ENCODE data around the gene ADCK2. TPM values are rescaled to one million over a fixed set of nuclear protein-coding genes. Genes with fewer than 3 reads are reported as not detected.
"Not testable (repeated sequence)": the region's sequence is repeated elsewhere in the genome, so short reads cannot be mapped to it uniquely, and the experiment has no call there.

ADCK2 gene, protein sequence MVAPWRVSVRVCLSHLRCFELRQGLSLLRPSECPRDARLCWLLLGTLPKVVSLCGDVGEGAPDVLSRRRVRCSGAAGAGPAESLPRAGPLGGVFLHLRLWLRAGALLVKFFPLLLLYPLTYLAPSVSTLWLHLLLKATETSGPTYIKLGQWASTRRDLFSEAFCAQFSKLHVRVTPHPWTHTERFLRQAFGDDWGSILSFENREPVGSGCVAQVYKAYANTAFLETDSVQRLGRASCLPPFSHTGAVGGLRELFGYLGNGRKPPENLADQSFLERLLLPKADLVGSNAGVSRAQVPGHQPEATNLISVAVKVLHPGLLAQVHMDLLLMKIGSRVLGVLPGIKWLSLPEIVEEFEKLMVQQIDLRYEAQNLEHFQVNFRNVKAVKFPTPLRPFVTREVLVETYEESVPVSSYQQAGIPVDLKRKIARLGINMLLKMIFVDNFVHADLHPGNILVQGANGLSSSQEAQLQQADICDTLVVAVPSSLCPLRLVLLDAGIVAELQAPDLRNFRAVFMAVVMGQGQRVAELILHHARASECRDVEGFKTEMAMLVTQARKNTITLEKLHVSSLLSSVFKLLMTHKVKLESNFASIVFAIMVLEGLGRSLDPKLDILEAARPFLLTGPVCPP
- 10 to 100 TPM; 23.4 to 23.9 TPM for total RNA-seq

GRCh38 chr7:140672382-140673062 is at the start of gene ADCK2:
Gene ADCK2, plus strand, starts transcription at chr7:140672945. Its CDS starts 386 bp downstream, at chr7:140673331.
- H3K27ac Mint-ChIP-seq: peak within 1 kb of the TSS; percentile 75
- ChIA-PET POLR2A (interaction anchor here (1.4 to 4.4 kb wide), 5 partner anchors 11 to 342 kb away, joined by 5 to 35 read pairs (median 19); partner anchors contain the start of genes MRPS33 and NDUFB2), CTCF (interaction anchor here (0.8 to 3.1 kb wide), 3 partner anchors 9 to 342 kb away, joined by 3 to 15 read pairs (median 3); partner anchors contain the start of gene MRPS33)

GRCh38 chr7:140623980-140624379 is 48.8 kb upstream of the ADCK2 start:
- CTCF ChIA-PET: no interaction called here
- Mint-ChIP-seq H3K36me3 (ENCODE audit: low read depth) (no peaks in the 10 kb centered on the region), H3K4me3 (no peak overlapping the region), H3K27ac (no peak overlapping the region), H3K4me1 (peaks cover 2% of the 10 kb centered on the region), H3K9me3 (no peaks in the 10 kb centered on the region), H3K27me3 (peaks cover 10% of the 10 kb centered on the region)
- POLR2A ChIA-PET: no interaction called here
- DNase-seq: no peak

More at GRCh38 chr7:140672382-140673062, at the start of gene ADCK2:
- Mint-ChIP-seq H3K9me3 (no peaks in the 10 kb centered on the region), H3K36me3 (ENCODE audit: low read depth) (no peaks in the 10 kb centered on the region), H3K4me1 (peaks cover 34% of the 10 kb centered on the region), H3K27me3 (peaks cover 2% of the 10 kb centered on the region), H3K4me3 (peak within 1 kb of the TSS; percentile 80)
- peak; percentile 63 for DNase-seq

DNA sequence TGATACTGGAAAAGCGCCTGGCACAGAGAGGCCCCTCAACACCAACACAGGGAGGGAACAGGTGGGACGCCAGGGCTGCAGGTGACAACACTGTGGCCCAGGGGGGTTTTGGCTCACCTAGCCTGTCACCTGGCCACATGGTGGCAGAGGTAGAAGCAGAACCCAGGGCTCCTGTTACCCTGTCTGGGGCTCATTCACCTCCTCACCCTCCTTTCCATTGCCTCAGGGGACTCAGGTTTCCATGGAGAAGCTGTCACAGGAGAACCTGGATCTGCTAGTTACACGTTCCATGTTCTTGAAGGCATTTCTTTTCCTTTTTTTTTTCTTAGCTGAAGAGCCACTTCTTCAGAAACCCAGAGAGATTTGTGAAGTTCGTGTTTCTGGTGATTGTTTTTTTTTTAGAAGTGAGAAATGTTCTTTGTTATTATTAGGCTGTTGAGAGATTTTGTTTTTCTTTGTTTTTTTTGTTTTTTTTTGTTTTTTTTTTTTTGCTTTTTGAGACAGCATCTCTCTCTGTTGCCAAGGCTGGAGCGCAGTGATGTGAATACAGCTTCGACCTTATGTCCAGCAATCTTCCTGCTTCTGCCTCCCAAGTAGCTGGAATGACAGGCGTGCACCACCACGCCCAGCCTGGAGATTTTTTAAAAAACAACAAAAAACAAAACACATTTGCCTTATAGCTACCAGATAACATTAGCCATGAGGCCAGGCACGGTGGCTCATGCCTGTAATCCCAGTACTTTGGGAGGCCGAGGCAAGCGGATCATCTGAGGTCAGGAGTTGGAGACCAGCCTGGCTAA is 48.2 kb upstream of the ADCK2 start:
- no peak for DNase-seq
- H3K27me3 Mint-ChIP-seq: peaks cover 16% of the 10 kb centered on the region
- ChIA-PET POLR2A (no interaction called here), CTCF (no interaction called here)
- H3K27ac Mint-ChIP-seq: no peak overlapping the region
- peaks cover 2% of the 10 kb centered on the region for H3K4me1 Mint-ChIP-seq
- no peaks in the 10 kb centered on the region for H3K36me3 Mint-ChIP-seq (ENCODE audit: low read depth)
- H3K9me3 Mint-ChIP-seq: no peaks in the 10 kb centered on the region
- H3K4me3 Mint-ChIP-seq: no peak overlapping the region

DNA sequence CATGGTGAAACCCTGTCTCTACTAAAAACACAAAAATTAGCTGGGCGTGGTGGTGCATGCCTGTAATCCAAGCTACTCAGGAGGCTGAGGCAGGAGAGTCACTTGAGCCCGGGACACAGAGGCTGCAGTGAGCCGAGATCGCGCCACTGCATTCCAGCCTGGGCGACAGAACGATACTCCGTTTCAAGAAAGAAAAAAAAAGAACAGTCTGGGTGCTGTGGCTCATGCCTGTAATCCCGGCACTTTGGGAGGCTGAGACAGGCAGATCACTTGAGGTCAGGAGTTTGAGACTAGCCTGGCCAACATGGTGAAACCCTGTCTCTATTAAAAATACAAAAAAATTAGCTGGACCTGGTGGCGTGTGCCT is 47.6 kb upstream of the ADCK2 start:
- H3K9me3 Mint-ChIP-seq; H3K4me3 Mint-ChIP-seq; H3K36me3 Mint-ChIP-seq (ENCODE audit: low read depth); CTCF ChIA-PET; DNase-seq; H3K4me1 Mint-ChIP-seq; POLR2A ChIA-PET; H3K27ac Mint-ChIP-seq: not testable (repeated sequence)
- peaks cover 16% of the 10 kb centered on the region for H3K27me3 Mint-ChIP-seq

GRCh38 chr7:140625908-140626868 is 46.6 kb upstream of the ADCK2 start:
- CTCF ChIA-PET: interaction anchor here (0.8 kb wide), 1 partner anchor 10 kb away, joined by 3 read pairs; no protein-coding TSS in a partner anchor
- POLR2A ChIA-PET: no interaction called here
- no peaks in the 10 kb centered on the region for H3K9me3 Mint-ChIP-seq
- peaks cover 19% of the 10 kb centered on the region for H3K27me3 Mint-ChIP-seq
- H3K36me3 Mint-ChIP-seq (ENCODE audit: low read depth): no peaks in the 10 kb centered on the region
- H3K27ac Mint-ChIP-seq: no peak overlapping the region
- DNase-seq: no peak
- H3K4me1 Mint-ChIP-seq: peaks cover 2% of the 10 kb centered on the region
- no peak overlapping the region for H3K4me3 Mint-ChIP-seq

DNA sequence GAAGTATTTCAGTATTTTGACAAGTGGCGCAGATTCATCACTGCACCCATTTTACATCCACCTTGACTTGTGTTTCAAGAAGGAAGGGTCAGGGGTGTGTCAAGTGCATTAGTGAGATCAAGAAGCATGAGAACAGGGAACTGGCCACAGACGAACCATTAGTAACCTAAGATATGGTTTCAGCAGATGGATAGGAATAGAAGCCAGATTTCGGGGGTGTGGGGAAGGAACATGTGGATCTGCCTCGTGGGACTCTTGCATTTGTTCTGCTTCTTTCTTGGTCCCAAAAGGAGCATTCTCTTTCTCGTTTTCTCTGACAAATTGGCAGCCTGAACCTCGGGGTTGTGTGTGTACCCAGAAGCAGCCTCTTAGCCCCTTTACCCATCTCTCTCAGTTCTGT is 41.7 kb upstream of the ADCK2 start:
- H3K27ac Mint-ChIP-seq: no peak overlapping the region
- H3K27me3 Mint-ChIP-seq: peaks cover 30% of the 10 kb centered on the region
- no peak for DNase-seq
- POLR2A ChIA-PET: no interaction called here
- H3K36me3 Mint-ChIP-seq (ENCODE audit: low read depth): no peaks in the 10 kb centered on the region
- CTCF ChIA-PET: no interaction called here
- H3K4me3 Mint-ChIP-seq: no peak overlapping the region
- no peaks in the 10 kb centered on the region for H3K9me3 Mint-ChIP-seq
- H3K4me1 Mint-ChIP-seq: no peaks in the 10 kb centered on the region

DNA sequence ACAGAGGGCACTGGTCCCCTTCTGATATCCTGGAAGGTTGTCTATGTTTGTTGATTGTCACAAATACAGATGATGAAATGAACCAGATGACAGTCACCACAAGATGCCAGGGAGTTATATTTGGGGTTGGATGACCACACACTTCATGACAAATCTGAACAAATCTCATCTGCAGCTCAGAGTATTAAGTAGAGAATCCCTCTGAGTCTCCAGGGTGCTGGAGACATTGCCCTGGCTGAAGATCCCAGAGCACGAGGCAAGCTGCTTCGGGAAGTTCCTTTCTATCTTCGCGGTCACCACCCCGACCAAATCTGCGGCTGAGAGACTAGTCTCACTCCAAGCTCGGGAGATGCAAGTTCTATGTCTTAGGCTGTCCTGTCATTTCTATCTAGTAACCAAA is 41.1 kb upstream of the ADCK2 start:
- no peak overlapping the region for H3K27ac Mint-ChIP-seq
- peaks cover 27% of the 10 kb centered on the region for H3K27me3 Mint-ChIP-seq
- H3K36me3 Mint-ChIP-seq (ENCODE audit: low read depth): no peaks in the 10 kb centered on the region
- DNase-seq: no peak
- ChIA-PET CTCF (interaction anchor here (0.6 kb wide), 1 partner anchor 155 kb away, joined by 4 read pairs; no protein-coding TSS in a partner anchor), POLR2A (no interaction called here)
- no peaks in the 10 kb centered on the region for H3K4me1 Mint-ChIP-seq
- no peaks in the 10 kb centered on the region for H3K9me3 Mint-ChIP-seq
- no peak overlapping the region for H3K4me3 Mint-ChIP-seq

- H3K27ac Mint-ChIP-seq: no peak overlapping the region
- POLR2A ChIA-PET: no interaction called here
- peaks cover 10% of the 10 kb centered on the region for H3K4me1 Mint-ChIP-seq
- no peaks in the 10 kb centered on the region for H3K36me3 Mint-ChIP-seq (ENCODE audit: low read depth)
- CTCF ChIA-PET: interaction anchor here (1.0 kb wide), 2 partner anchors 9 to 10 kb away, joined by 3 read pairs; no protein-coding TSS in a partner anchor
- no peaks in the 10 kb centered on the region for H3K9me3 Mint-ChIP-seq
- peaks cover 51% of the 10 kb centered on the region for H3K27me3 Mint-ChIP-seq
- H3K4me3 Mint-ChIP-seq: no peak overlapping the region
- DNase-seq: no peak
Observed at GRCh38 chr7:140635345-140635744, 37.4 kb upstream of the ADCK2 start.

DNA sequence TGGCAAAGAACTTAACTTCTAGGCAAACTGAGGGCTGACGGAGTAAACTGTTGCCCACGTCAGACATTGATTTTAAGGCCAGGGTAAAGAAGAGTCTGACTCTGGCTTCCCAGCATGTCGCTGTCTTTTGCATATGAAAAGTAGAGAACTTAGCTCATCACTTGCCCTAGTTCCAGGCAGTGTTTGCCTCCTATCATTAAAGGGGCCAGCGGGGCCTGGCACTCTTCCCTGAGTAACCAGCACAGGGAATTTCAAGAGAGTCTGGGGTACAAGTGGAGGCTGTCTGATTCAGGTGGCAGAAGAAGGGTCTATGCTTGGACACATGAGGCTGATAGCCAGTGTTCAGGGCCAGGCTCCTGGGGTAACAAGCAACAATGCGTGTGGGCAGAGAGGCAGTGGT is 36.9 kb upstream of the ADCK2 start:
- CTCF ChIA-PET: interaction anchor here (1.0 kb wide), 2 partner anchors 9 to 10 kb away, joined by 3 read pairs; no protein-coding TSS in a partner anchor
- Mint-ChIP-seq H3K9me3 (no peaks in the 10 kb centered on the region), H3K4me1 (peaks cover 10% of the 10 kb centered on the region), H3K27ac (no peak overlapping the region), H3K36me3 (ENCODE audit: low read depth) (no peaks in the 10 kb centered on the region), H3K4me3 (no peak overlapping the region), H3K27me3 (peaks cover 49% of the 10 kb centered on the region)
- POLR2A ChIA-PET: no interaction called here
- no peak for DNase-seq

GRCh38 chr7:140637400-140637799 is 35.3 kb upstream of the ADCK2 start:
- Mint-ChIP-seq H3K27ac (no peak overlapping the region), H3K9me3 (no peaks in the 10 kb centered on the region), H3K4me1 (peaks cover 10% of the 10 kb centered on the region), H3K36me3 (ENCODE audit: low read depth) (no peaks in the 10 kb centered on the region), H3K27me3 (peaks cover 52% of the 10 kb centered on the region), H3K4me3 (no peak overlapping the region)
- no peak for DNase-seq
- ChIA-PET POLR2A (no interaction called here), CTCF (no interaction called here)

- no peaks in the 10 kb centered on the region for H3K9me3 Mint-ChIP-seq
- POLR2A ChIA-PET: no interaction called here
- CTCF ChIA-PET: no interaction called here
Observed at GRCh38 chr7:140638173-140638791, 34.5 kb upstream of the ADCK2 start.

More at GRCh38 chr7:140638173-140638791, 34.5 kb upstream of the ADCK2 start:
- Mint-ChIP-seq H3K4me1 (peaks cover 10% of the 10 kb centered on the region), H3K27me3 (peaks cover 55% of the 10 kb centered on the region), H3K4me3 (no peak overlapping the region), H3K27ac (no peak overlapping the region), H3K36me3 (ENCODE audit: low read depth) (no peaks in the 10 kb centered on the region)
- DNase-seq: no peak

Measured in activated CD4-positive, alpha-beta memory T cell treated with anti-CD3 and anti-CD28 coated beads, Interleukin-2, amount 10 ng/mL, durations not matched to agents 7 days and 5 days (primary cell).